OCI-LY1 (cell line): ENCODE measurements around the gene LNP1.

ENCODE experiments used
- H2AFZ ChIP-seq: fragments of 200-600 bp; sonication (generic), shearing (Covaris generic); 2 replicates; pipeline ENCODE4 v1.6.0; 2014; ENCODE audit warnings: antibody characterized with exemption, mild to moderate bottlenecking, low read length
- H3F3A ChIP-seq: fragments of 200-600 bp; sonication (generic), shearing (Covaris generic); 2 replicates; pipeline ENCODE4 v1.6.0; 2014; ENCODE audit warnings: mild to moderate bottlenecking, antibody characterized with exemption, low read length, moderate library complexity; ENCODE audit not compliant: insufficient read depth
- H3K27ac ChIP-seq: fragments of 200-600 bp; sonication (generic); 2 replicates; pipeline ENCODE4 v1.5.1; 2014; ENCODE audit warnings: low read length, mixed run types, mild to moderate bottlenecking, low read depth; ENCODE audit not compliant: poor library complexity, severe bottlenecking
- H3K27me3 ChIP-seq: fragments of 200-600 bp; sonication (generic); 2 replicates; pipeline ENCODE4 v1.6.0; 2014; ENCODE audit warnings: antibody characterized with exemption, mild to moderate bottlenecking, low read length, moderate library complexity; ENCODE audit not compliant: insufficient read depth
- H3K36me3 ChIP-seq: fragments of 200-600 bp; sonication (generic); 2 replicates; pipeline ENCODE4 v1.6.1; 2014; ENCODE audit warnings: mild to moderate bottlenecking, antibody characterized with exemption, low read length, moderate library complexity, mixed read lengths; ENCODE audit not compliant: insufficient read depth
- H3K4me1 ChIP-seq: fragments of 200-600 bp; sonication (generic); 2 replicates; pipeline ENCODE4 v1.5.1; 2014; ENCODE audit warnings: mild to moderate bottlenecking, low read length, moderate library complexity; ENCODE audit not compliant: insufficient read depth, severe bottlenecking
- H3K4me2 ChIP-seq: fragments of 200-600 bp; sonication (generic), shearing (Covaris generic); 2 replicates; pipeline ENCODE4 v1.6.1; 2014; ENCODE audit warnings: low read length
- H3K4me3 ChIP-seq: fragments of 200-600 bp; sonication (generic); 2 replicates; pipeline ENCODE4 v1.5.1; 2014; ENCODE audit warnings: low read length, low read depth, mild to moderate bottlenecking, mixed read lengths; ENCODE audit not compliant: poor library complexity, severe bottlenecking
- H3K79me2 ChIP-seq: fragments of 200-600 bp; shearing (Covaris generic); 2 replicates; pipeline ENCODE4 v1.6.1; 2016; ENCODE audit warnings: mixed run types, low read length, mixed read lengths; ENCODE audit not compliant: insufficient read depth
- H3K9ac ChIP-seq: fragments of 200-600 bp; sonication (generic), shearing (Covaris generic); 2 replicates; pipeline ENCODE4 v1.6.1; 2014; ENCODE audit warnings: mild to moderate bottlenecking, low read length, mixed read lengths
- H3K9me2 ChIP-seq: fragments of 200-600 bp; sonication (generic), shearing (Covaris generic); 2 replicates; pipeline ENCODE4 v1.6.1; 2014; ENCODE audit warnings: low read depth, mild to moderate bottlenecking, low read length, mixed read lengths
- H3K9me3 ChIP-seq: fragments of 200-600 bp; shearing (Covaris generic); 2 replicates; pipeline ENCODE4 v1.6.1; 2014; ENCODE audit warnings: low read length, mixed read lengths
- H4K20me1 ChIP-seq: fragments of 200-600 bp; sonication (generic), shearing (Covaris generic); 2 replicates; pipeline ENCODE4 v1.6.0; 2016; ENCODE audit warnings: mild to moderate bottlenecking, low read length; ENCODE audit not compliant: insufficient read depth
- EZH2 ChIP-seq: fragments of 200-600 bp; sonication (generic), shearing (Covaris generic); IDR thresholded peaks from 2 replicates; pipeline ENCODE4 v1.8.0; 2017; ENCODE audit warnings: borderline replicate concordance, mixed run types, mild to moderate bottlenecking, antibody characterized with exemption, low read length, moderate library complexity, mixed read lengths
- TF ChIP-seq, protein P1 (sequence below): fragments of 200-600 bp; sonication (generic), shearing (Covaris generic); IDR thresholded peaks from 2 replicates; pipeline ENCODE4 v1.5.1; 2017; ENCODE audit warnings: mild to moderate bottlenecking, antibody characterized with exemption, low read length, moderate library complexity, mixed read lengths

The LNP1 gene

DNA sequence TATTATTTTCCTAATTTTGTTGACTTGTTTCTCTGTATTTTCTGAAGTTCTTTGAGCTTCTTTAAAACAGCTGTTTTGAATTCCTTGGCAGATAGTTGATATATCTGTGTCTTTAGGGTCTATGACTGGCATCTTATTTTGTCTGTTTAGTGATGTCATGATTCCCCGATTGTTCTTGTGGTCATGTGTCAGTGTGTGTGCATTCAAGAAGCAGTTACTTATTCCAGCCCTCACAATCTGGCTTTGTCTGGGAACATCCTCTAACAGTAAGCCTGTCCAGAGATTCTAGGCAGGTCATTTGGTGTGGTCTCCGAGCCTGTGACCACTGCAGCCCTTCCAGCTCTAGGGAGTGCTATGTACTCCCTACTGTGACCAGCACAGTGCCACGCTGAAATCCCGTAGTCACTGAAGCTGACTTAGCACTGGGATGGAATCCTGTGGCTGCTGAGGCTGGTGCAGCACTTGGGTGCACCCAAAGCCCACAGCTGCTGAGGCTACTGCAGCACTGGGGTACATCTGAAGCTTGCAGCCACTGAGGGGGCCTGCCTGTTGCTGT is 6.7 kb downstream of the LNP1 start:
- no peak for TF ChIP-seq EZH2
- TF ChIP-seq, protein P1, sequence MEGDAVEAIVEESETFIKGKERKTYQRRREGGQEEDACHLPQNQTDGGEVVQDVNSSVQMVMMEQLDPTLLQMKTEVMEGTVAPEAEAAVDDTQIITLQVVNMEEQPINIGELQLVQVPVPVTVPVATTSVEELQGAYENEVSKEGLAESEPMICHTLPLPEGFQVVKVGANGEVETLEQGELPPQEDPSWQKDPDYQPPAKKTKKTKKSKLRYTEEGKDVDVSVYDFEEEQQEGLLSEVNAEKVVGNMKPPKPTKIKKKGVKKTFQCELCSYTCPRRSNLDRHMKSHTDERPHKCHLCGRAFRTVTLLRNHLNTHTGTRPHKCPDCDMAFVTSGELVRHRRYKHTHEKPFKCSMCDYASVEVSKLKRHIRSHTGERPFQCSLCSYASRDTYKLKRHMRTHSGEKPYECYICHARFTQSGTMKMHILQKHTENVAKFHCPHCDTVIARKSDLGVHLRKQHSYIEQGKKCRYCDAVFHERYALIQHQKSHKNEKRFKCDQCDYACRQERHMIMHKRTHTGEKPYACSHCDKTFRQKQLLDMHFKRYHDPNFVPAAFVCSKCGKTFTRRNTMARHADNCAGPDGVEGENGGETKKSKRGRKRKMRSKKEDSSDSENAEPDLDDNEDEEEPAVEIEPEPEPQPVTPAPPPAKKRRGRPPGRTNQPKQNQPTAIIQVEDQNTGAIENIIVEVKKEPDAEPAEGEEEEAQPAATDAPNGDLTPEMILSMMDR = no peak
- no peak overlapping the region for H3K9ac ChIP-seq
- peaks cover 34% of the 10 kb centered on the region for H3K36me3 ChIP-seq
- H3F3A ChIP-seq = no peaks in the 10 kb centered on the region
- H3K27ac ChIP-seq = no peak overlapping the region
- no peaks in the 10 kb centered on the region for H4K20me1 ChIP-seq
- H2AFZ ChIP-seq = no peak overlapping the region
- no peaks in the 10 kb centered on the region for H3K27me3 ChIP-seq
- H3K4me2 ChIP-seq = no peak overlapping the region
- H3K79me2 ChIP-seq = 0 out of 2 replicates have a peak, but pooled peaks cover 1% of the 10 kb centered on the region
- no peak overlapping the region for H3K4me3 ChIP-seq
- H3K4me1 ChIP-seq = peaks cover 13% of the 10 kb centered on the region
- H3K9me2 ChIP-seq = no peaks in the 10 kb centered on the region
- peaks cover 22% of the 10 kb centered on the region for H3K9me3 ChIP-seq

DNA sequence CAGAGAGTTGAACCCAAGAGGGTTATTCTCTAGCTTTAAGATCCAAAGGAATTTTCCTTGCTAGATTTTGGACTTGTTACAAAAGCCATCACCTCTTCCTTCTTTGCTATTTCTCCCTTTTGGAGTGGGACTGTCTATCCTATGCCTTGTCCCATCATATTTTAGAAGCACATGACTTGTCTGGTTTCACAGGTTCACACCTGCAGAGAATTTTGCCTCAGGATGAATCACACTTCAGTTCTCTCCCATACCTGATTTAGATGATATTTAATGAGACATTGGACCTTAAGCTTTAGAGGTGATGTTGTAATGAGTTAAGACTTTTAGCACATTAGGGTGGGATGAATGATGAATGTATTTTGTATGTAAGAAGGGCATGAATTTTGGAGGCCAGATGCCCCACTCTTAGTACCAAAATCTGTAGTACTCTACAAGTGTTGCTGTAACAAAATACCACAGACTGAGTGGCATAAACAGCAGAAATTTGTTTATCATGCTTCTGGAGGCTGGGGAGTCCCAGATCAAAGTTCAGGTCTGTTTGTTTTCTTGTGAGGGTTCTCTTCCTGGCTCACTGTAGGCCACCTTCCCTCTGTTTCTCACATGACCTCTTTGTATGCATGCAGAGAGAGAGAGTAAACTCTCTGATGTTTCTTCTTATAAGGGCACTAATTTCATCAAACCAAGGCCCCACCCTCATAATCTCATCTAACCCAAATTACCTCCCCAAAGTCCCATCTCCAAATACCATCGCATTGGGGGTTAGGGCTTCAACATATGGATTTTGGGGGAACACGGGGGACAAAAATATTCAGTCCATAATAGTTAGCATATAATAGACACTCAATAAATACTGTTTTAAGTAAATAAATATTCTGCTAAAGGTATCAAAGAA is 10.0 kb downstream of the LNP1 start:
- Histone ChIP-seq H3K79me2 (no peaks in the 10 kb centered on the region), H3K27ac (no peak overlapping the region), H3F3A (no peaks in the 10 kb centered on the region), H2AFZ (no peak overlapping the region), H3K9me3 (peaks cover 22% of the 10 kb centered on the region), H3K4me3 (no peak overlapping the region), H3K4me2 (no peak overlapping the region), H3K4me1 (no peaks in the 10 kb centered on the region), H3K27me3 (no peaks in the 10 kb centered on the region), H3K36me3 (peaks cover 34% of the 10 kb centered on the region), H3K9me2 (no peaks in the 10 kb centered on the region), H4K20me1 (no peaks in the 10 kb centered on the region), H3K9ac (no peak overlapping the region)
- TF ChIP-seq EZH2 = no peak
- TF ChIP-seq, protein P1 = no peak

DNA sequence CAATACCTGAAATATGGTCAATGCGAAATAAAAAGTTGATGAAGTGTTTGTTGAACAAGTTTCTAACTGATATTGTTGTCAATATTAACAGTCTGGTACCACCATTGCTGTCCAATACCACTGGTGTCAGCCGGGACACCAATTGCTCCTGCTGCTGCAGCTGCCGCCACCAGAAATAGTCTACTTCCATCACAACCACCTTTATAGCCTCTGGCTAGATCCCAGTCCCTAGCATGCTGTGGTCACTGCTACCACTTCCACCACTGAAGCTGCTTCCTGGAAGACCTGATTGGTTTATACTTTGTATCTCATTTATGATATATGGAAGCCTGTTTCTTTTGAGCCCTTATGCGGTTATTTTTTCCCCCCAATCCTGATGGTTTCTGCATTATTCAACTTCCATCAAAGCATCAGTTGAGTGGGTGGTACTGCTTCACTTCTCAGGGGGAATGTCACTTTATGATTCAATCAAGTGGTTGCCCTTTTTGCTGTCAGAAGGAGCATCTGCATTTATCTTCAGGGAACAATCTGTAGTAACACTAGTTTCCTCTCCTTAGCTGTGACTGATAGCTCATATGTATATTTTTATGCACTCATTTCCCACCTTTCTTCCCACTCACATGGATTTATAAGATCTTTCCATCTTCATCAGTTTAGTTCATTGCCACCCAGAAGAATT is 11.7 kb downstream of the LNP1 start:
- no peak for TF ChIP-seq EZH2
- TF ChIP-seq, protein P1 = no peak
- Histone ChIP-seq H3K9me2 (no peaks in the 10 kb centered on the region), H3K4me2 (no peak overlapping the region), H3F3A (no peaks in the 10 kb centered on the region), H3K9ac (no peak overlapping the region), H3K9me3 (peaks cover 11% of the 10 kb centered on the region; the same call in 1 of the 2 replicates), H3K4me3 (no peak overlapping the region), H3K36me3 (peaks cover 27% of the 10 kb centered on the region), H2AFZ (no peak overlapping the region), H3K79me2 (no peaks in the 10 kb centered on the region), H3K27me3 (no peaks in the 10 kb centered on the region), H3K27ac (no peak overlapping the region), H4K20me1 (no peaks in the 10 kb centered on the region), H3K4me1 (no peaks in the 10 kb centered on the region)
